IMR-90 (cell line): ENCODE results near the gene KDM4F. TPM values are rescaled to one million over a fixed set of nuclear protein-coding genes. Genes with fewer than 3 reads are reported as not detected.

ENCODE experiments used
- ATAC-seq: fragments of 200-7000 bp; cut with Tn5 transposase; 2 replicates; pipeline ENCODE4 v1.9.1; 2020; ENCODE audit warnings: low read depth, mild to moderate bottlenecking, moderate library complexity
- BruUV-seq: library from RNA; stranded (reverse); fragments of 400-500 nt; replicated peaks from 2 replicates; lab custom pipeline; 2021; lab: Mats Ljungman, UMichigan
- CTCF ChIA-PET: fragments of 300-600 bp; formaldehyde crosslinking; extraction: SDS; loops from one replicate; lab custom pipeline; 2021; ENCODE audit warnings: antibody characterized with exemption; lab: Yijun Ruan, JAX
- POLR2A ChIA-PET: fragments of 300-600 bp; sonication (Branson Sonifier 250); formaldehyde crosslinking; loops from one replicate; lab custom pipeline; 2022; ENCODE audit warnings: antibody characterized with exemption; ENCODE audit not compliant: unreplicated experiment; lab: Charles Lee
- DNase-seq: peaks from one replicate; pipeline ENCODE4 v3.0.0; 2013
- H2AFZ ChIP-seq: replicated peaks from 2 replicates; pipeline ENCODE3; 2013; ENCODE audit warnings: low read length, mild to moderate bottlenecking; ENCODE audit not compliant: poor library complexity
- H2AK5ac ChIP-seq: 2 replicates; pipeline ENCODE4 v1.6.1; 2013; ENCODE audit warnings: low read depth, low read length, inconsistent platforms
- H2AK9ac ChIP-seq: replicated peaks from 2 replicates; pipeline ENCODE3; 2013; ENCODE audit warnings: mild to moderate bottlenecking, low read depth, low read length, moderate library complexity; ENCODE audit not compliant: poor library complexity
- H2BK120ac ChIP-seq: 2 replicates; pipeline ENCODE4 v1.6.1; 2013; ENCODE audit warnings: low read depth, low read length, inconsistent platforms
- H2BK15ac ChIP-seq: 3 replicates; pipeline ENCODE4 v1.6.1; 2013; ENCODE audit warnings: low read depth, low read length, inconsistent platforms
- H2BK20ac ChIP-seq: 2 replicates; pipeline ENCODE4 v1.6.1; 2013; ENCODE audit warnings: low read depth, mild to moderate bottlenecking, inconsistent platforms, low read length, moderate library complexity
- H2BK5ac ChIP-seq: 2 replicates; pipeline ENCODE4 v1.6.1; 2013; ENCODE audit warnings: mild to moderate bottlenecking, low read depth, low read length, inconsistent platforms; ENCODE audit not compliant: poor library complexity, severe bottlenecking
- H3K14ac ChIP-seq: replicated peaks from 2 replicates; pipeline ENCODE4 v1.6.1; 2013; ENCODE audit warnings: low read depth, low read length, inconsistent platforms
- H3K18ac ChIP-seq: 2 replicates; pipeline ENCODE4 v1.6.1; 2013; ENCODE audit warnings: low read depth, low read length, control low read depth
- H3K23ac ChIP-seq: 2 replicates; pipeline ENCODE4 v1.6.1; 2013; ENCODE audit warnings: low read depth, low read length, inconsistent platforms
- H3K27ac ChIP-seq: 2 replicates; pipeline ENCODE4 v1.5.1; 2013; ENCODE audit warnings: mild to moderate bottlenecking, control low read depth, low read length; ENCODE audit not compliant: insufficient read depth
- H3K27me3 ChIP-seq: 2 replicates; pipeline ENCODE4 v1.6.1; 2013; ENCODE audit warnings: low read length; ENCODE audit not compliant: control insufficient read depth, insufficient read depth
- H3K36me3 ChIP-seq: 2 replicates; pipeline ENCODE4 v1.6.1; 2013; ENCODE audit warnings: low read length, mixed read lengths; ENCODE audit not compliant: control insufficient read depth, insufficient read depth
- H3K4ac ChIP-seq: 2 replicates; pipeline ENCODE4 v1.6.1; 2013; ENCODE audit warnings: low read depth, low read length, inconsistent platforms
- H3K4me1 ChIP-seq: 2 replicates; pipeline ENCODE4 v1.6.1; 2013; ENCODE audit warnings: low read length, mixed read lengths; ENCODE audit not compliant: control insufficient read depth, insufficient read depth
- H3K4me2 ChIP-seq: 2 replicates; pipeline ENCODE4 v1.6.1; 2013; ENCODE audit warnings: low read depth, mild to moderate bottlenecking, control low read depth, low read length, moderate library complexity
- H3K4me3 ChIP-seq: 2 replicates; pipeline ENCODE4 v1.5.1; 2013; ENCODE audit warnings: low read depth, mild to moderate bottlenecking, control low read depth, low read length, moderate library complexity; ENCODE audit not compliant: insufficient read depth
- H3K56ac ChIP-seq: 2 replicates; pipeline ENCODE4 v1.6.1; 2013; ENCODE audit warnings: low read length, inconsistent platforms; ENCODE audit not compliant: insufficient read depth; ENCODE audit errors: extremely low read depth
- H3K79me1 ChIP-seq, 2 experiments: 2 replicates each; pipeline ENCODE4 v1.6.1; 2013; ENCODE audit warnings: low read length in 2 of 2, inconsistent platforms in 1 of 2, low read depth in 1 of 2
- H3K9ac ChIP-seq: 2 replicates; pipeline ENCODE4 v1.6.1; 2013; ENCODE audit warnings: low read depth, low read length, control low read depth
- H3K9me1 ChIP-seq: 2 replicates; pipeline ENCODE4 v1.6.1; 2013; ENCODE audit warnings: low read length, inconsistent platforms; ENCODE audit not compliant: insufficient read depth
- H3K9me3 ChIP-seq: 2 replicates; pipeline ENCODE4 v1.6.1; 2013; ENCODE audit warnings: low read length; ENCODE audit not compliant: control insufficient read depth, insufficient read depth
- H4K20me1 ChIP-seq: 2 replicates; pipeline ENCODE4 v1.6.1; 2013; ENCODE audit warnings: low read length, inconsistent platforms; ENCODE audit not compliant: insufficient read depth
- H4K5ac ChIP-seq: 2 replicates; pipeline ENCODE4 v1.6.1; 2013; ENCODE audit warnings: mild to moderate bottlenecking, low read depth, low read length, control low read depth
- H4K8ac ChIP-seq, 2 experiments: 2 replicates each; pipeline ENCODE4 v1.6.1; 2013; ENCODE audit warnings: low read depth in 2 of 2, low read length in 2 of 2, control low read depth in 1 of 2, inconsistent platforms in 1 of 2
- H4K91ac ChIP-seq: 2 replicates; pipeline ENCODE4 v1.6.1; 2013; ENCODE audit warnings: low read depth, low read length, inconsistent platforms; ENCODE audit not compliant: insufficient read depth
- BHLHE40 ChIP-seq: fragments of 150-350 bp; IDR thresholded peaks from 2 replicates; pipeline ENCODE4 v1.6.1; 2016; ENCODE audit warnings: mild to moderate bottlenecking, low read depth, low read length
- CEBPB ChIP-seq: IDR thresholded peaks from 2 replicates; pipeline ENCODE4 v1.6.1; 2012; ENCODE audit warnings: low read depth, low read length, improper control_type of control experiment
- CHD1 ChIP-seq: IDR thresholded peaks from 2 replicates; pipeline ENCODE4 v1.6.1; 2012; ENCODE audit warnings: low read depth, low read length, improper control_type of control experiment
- CTCF ChIP-seq: conservative IDR thresholded peaks from 2 replicates; pipeline ENCODE4 v1.5.1; 2012; ENCODE audit warnings: mild to moderate bottlenecking, low read depth, low read length, improper control_type of control experiment
- ELK1 ChIP-seq: fragments of 150-350 bp; IDR thresholded peaks from 2 replicates; pipeline ENCODE4 v1.6.1; 2016; ENCODE audit warnings: low read depth, mild to moderate bottlenecking, low read length, moderate library complexity, borderline replicate concordance
- MXI1 ChIP-seq: IDR thresholded peaks from 2 replicates; pipeline ENCODE4 v1.6.1; 2012; ENCODE audit warnings: low read depth, mild to moderate bottlenecking, low read length, moderate library complexity, borderline replicate concordance
- NFE2L2 ChIP-seq: fragments of 150-350 bp; IDR thresholded peaks from 2 replicates; pipeline ENCODE4 v1.6.1; 2016; ENCODE audit warnings: low read depth, mild to moderate bottlenecking, low read length
- POLR2A ChIP-seq: IDR thresholded peaks from 2 replicates; pipeline ENCODE4 v1.6.1; 2012; ENCODE audit warnings: mild to moderate bottlenecking, low read depth, low read length
- RAD21 ChIP-seq: IDR thresholded peaks from 2 replicates; pipeline ENCODE4 v1.6.1; 2012; ENCODE audit warnings: low read length, improper control_type of control experiment
- RCOR1 ChIP-seq: IDR thresholded peaks from 2 replicates; pipeline ENCODE4 v1.6.1; 2012; ENCODE audit warnings: mild to moderate bottlenecking, low read length, improper control_type of control experiment; ENCODE audit not compliant: insufficient replicate concordance
- RFX5 ChIP-seq: IDR thresholded peaks from 2 replicates; pipeline ENCODE4 v1.8.0; 2012; ENCODE audit warnings: low read depth, mild to moderate bottlenecking, low read length, moderate library complexity
- SMC3 ChIP-seq: fragments of 150-350 bp; IDR thresholded peaks from 2 replicates; pipeline ENCODE4 v1.6.1; 2016; ENCODE audit warnings: low read depth, mild to moderate bottlenecking, antibody characterized with exemption, low read length, moderate library complexity
- USF2 ChIP-seq: fragments of 150-350 bp; IDR thresholded peaks from 2 replicates; pipeline ENCODE4 v1.6.1; 2017; ENCODE audit warnings: mild to moderate bottlenecking, antibody characterized with exemption, low read length, low read depth
- WGBS, 2 experiments: methylation state at CpG; one replicate each; pipeline versions ENCODE4 v1.1.5 to v1.1.7; 2013; ENCODE audit warnings: missing lambda C conversion rate in 2 of 2; ENCODE audit not compliant: insufficient read length in 1 of 2; ENCODE audit errors: extremely low coverage in 2 of 2; 5-methylcytosine and 5-hydroxymethylcytosine counted together
- dilution Hi-C: fragments of 300-500 bp; cut with HindIII; formaldehyde crosslinking; loops from one replicate; pipeline ENCODE4 v1.14.3; 2018; ENCODE audit warnings: low sequenced_read_pairs; ENCODE audit not compliant: unreplicated experiment
- in situ Hi-C: fragments of 300-500 bp; cut with MboI; formaldehyde crosslinking; loops from 3 replicates; pipeline ENCODE4 v1.14.3; 2019; ENCODE audit warnings: low sequenced_read_pairs, inconsistent platforms, mixed read lengths
- intact Hi-C: fragments of 100-400 bp; cut with micrococcal nuclease; formaldehyde crosslinking; loops from 2 replicates; pipeline ENCODE4 v1.10.0; 2022
- polyA plus RNA-seq, 3 experiments: library from polyadenylated mRNA; depleted of rRNA; stranded (reverse); fragments of >200 nt; gene quantifications; 2 replicates each; pipeline ENCODE4 v1.2.3, GENCODE V29; 2012; ENCODE audit warnings: low replicate concordance in 1 of 3
- total RNA-seq: library from RNA; depleted of rRNA; stranded (reverse); fragments of >200 nt; gene quantifications from 2 replicates; pipeline ENCODE4 v1.2.3, GENCODE V29; 2012

Gene KDM4F
- total and polyA plus RNA-seq, 2 of the 4 experiments (the other 2 are of a cell fraction): not detected

- ChIA-PET POLR2A (interaction anchor here (0.7 kb wide), 2 partner anchors 50 to 1357 kb away, joined by 3 to 4 read pairs; no protein-coding TSS in a partner anchor), CTCF (interaction anchor here (1.0 to 1.8 kb wide), 5 partner anchors 11 to 444 kb away, joined by 3 to 16 read pairs (median 3); no protein-coding TSS in a partner anchor)
- Histone ChIP-seq H4K8ac (peak overlapping the region; percentile 37 to 64), H3K9me3 (no peaks in the 10 kb centered on the region), H2AK9ac (peak overlapping the region; percentile 88), H3K36me3 (no peaks in the 10 kb centered on the region), H3K4me2 (peak overlapping the region; percentile 98), H4K20me1 (no peaks in the 10 kb centered on the region), H2AFZ (peak overlapping the region; percentile 99), H3K23ac (peak overlapping the region; percentile 93), H2BK120ac (peak overlapping the region; percentile 74), H3K56ac (peak overlapping the region; percentile 63), H3K27ac (peak overlapping the region; percentile 85), H3K18ac (peak overlapping the region; percentile 64), H2BK20ac (0 out of 2 replicates have a peak overlapping the region, but pooled peaks have one; percentile 9), H4K91ac (peak overlapping the region; percentile 53), H2AK5ac (no peak overlapping the region; the same call in 1 of the 2 replicates), H3K79me1 (peaks cover 9 to 22% of the 10 kb centered on the region in 2 experiments; a peak in 2 of 4 replicates), H3K4me3 (peak overlapping the region; percentile 91), H2BK5ac (peak overlapping the region; percentile 91), H3K9ac (peak overlapping the region; percentile 93), H3K27me3 (no peaks in the 10 kb centered on the region), H3K4me1 (no peaks in the 10 kb centered on the region), H2BK15ac (peak overlapping the region; percentile 57; the same call in 1 of the 3 replicates), H3K4ac (peak overlapping the region; percentile 92), H3K9me1 (no peaks in the 10 kb centered on the region), H4K5ac (peak overlapping the region; percentile 94), H3K14ac (peak overlapping the region; percentile 96)
- TF ChIP-seq RCOR1 (no peak), NFE2L2 (no peak), CHD1 (no peak), MXI1 (no peak), BHLHE40 (no peak), CTCF (no peak), RAD21 (no peak), ELK1 (no peak), RFX5 (no peak), SMC3 (no peak), CEBPB (no peak), USF2 (no peak), POLR2A (no peak)
- ATAC-seq (peak; percentile 1; the same call in 1 of the 2 replicates), DNase-seq (no peak)
- intact Hi-C loops: loop anchor here (1.0 to 5.0 kb wide), 4 partner anchors 96 to 1359 kb away; partner anchors contain the start of genes CWC15 and KDM4D
- 0% methylated on average over 5 of the region's 16 CpGs; no CpG with 5 or more reads in 1 of the 2 experiments for WGBS, 2 experiments
- no TSS peak for BruUV-seq
- in situ Hi-C loops: loop anchor here (25.0 kb wide), 1 partner anchor 1369 kb away; no protein-coding TSS in a partner anchor
- dilution Hi-C loops: no loop called here
Measured at GRCh38 chr11:95067841-95068219, 18.6 kb downstream of the KDM4F start.
